ENCODE results near the gene ADGRF5.

DNA sequence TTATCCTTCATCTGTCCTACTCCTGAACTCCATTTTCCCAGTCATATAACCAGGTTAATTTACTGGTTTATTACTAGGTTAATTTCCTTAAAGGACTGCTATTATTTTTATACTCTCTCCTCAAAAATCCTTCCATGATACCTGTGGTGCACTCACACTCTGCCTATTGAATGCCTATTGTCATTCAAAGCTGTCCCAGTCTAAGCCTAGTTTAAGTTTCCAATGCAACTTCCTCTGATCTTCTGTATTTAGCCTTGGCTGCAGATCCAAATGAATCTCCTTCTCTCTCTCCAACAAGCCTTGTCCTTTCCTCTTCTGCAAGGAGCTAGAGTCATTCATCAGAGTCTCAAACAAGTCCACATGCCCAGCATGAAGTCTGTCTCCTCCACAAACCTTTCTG is 41.3 kb upstream of the ADGRF5 start:
- TF ChIP-seq EZH2phosphoT487 (IDR thresholded peaks at IDR 0.05; ENCODE audit: borderline replicate concordance) = no peak
- TF ChIP-seq, protein P1, sequence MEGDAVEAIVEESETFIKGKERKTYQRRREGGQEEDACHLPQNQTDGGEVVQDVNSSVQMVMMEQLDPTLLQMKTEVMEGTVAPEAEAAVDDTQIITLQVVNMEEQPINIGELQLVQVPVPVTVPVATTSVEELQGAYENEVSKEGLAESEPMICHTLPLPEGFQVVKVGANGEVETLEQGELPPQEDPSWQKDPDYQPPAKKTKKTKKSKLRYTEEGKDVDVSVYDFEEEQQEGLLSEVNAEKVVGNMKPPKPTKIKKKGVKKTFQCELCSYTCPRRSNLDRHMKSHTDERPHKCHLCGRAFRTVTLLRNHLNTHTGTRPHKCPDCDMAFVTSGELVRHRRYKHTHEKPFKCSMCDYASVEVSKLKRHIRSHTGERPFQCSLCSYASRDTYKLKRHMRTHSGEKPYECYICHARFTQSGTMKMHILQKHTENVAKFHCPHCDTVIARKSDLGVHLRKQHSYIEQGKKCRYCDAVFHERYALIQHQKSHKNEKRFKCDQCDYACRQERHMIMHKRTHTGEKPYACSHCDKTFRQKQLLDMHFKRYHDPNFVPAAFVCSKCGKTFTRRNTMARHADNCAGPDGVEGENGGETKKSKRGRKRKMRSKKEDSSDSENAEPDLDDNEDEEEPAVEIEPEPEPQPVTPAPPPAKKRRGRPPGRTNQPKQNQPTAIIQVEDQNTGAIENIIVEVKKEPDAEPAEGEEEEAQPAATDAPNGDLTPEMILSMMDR (conservative IDR thresholded peaks at IDR 0.05; ENCODE audit: low read length) = no peak

All from Loucy (cell line).